Right lung (tissue), 5 donors: Measurements from ENCODE around the gene MYO7A. TPM values are rescaled to one million over a fixed set of nuclear protein-coding genes. Genes with fewer than 3 reads are reported as not detected.
"Not testable (repeated sequence)": the region's sequence is repeated elsewhere in the genome, so short reads cannot be mapped to it uniquely, and the experiment has no call there.

Experiments
- DNase-seq, 2 donors: peaks; one replicate each; pipeline ENCODE4 v3.0.0-alpha.2; 2013
- polyA plus RNA-seq, 5 donors: library from polyadenylated mRNA; unstranded; fragments of 120-200 nt; gene quantifications; one replicate each; pipeline versions ENCODE4 v1.2.1 to v1.2.3, GENCODE V29; 2013; ENCODE audit warnings: inconsistent platforms in 1 of 5, low replicate concordance in 1 of 5; ENCODE audit not compliant: insufficient read length in 5 of 5, insufficient read depth in 1 of 5

The MYO7A gene
- polyA plus RNA-seq, 5 donors: 4.4 to 6.3 (median 5.4) TPM

GRCh38 chr11:77092382-77092781, 35.7 kb upstream of the MYO7A start:
- no peak for DNase-seq

- DNase-seq: no peak
Measured at GRCh38 chr11:77093056-77093891, 34.8 kb upstream of the MYO7A start.

- no peak for DNase-seq
Measured at GRCh38 chr11:77093987-77094840, 33.8 kb upstream of the MYO7A start.

GRCh38 chr11:77094841-77095365, 33.1 kb upstream of the MYO7A start:
- no peak for DNase-seq

- DNase-seq: no peak
Measured at GRCh38 chr11:77095551-77096490, 32.2 kb upstream of the MYO7A start.

GRCh38 chr11:77096591-77097019, 31.4 kb upstream of the MYO7A start:
- no peak for DNase-seq

- DNase-seq: not testable (repeated sequence)
Measured at GRCh38 chr11:77097180-77097579, 30.9 kb upstream of the MYO7A start.

- no peak for DNase-seq
Measured at GRCh38 chr11:77100166-77101042, 27.6 kb upstream of the MYO7A start.

GRCh38 chr11:77101043-77101537, 27.0 kb upstream of the MYO7A start:
- no peak for DNase-seq

- DNase-seq: no peak
Measured at GRCh38 chr11:77102246-77103210, 25.5 kb upstream of the MYO7A start, which contains the start of gene OMP. OMP (plus strand) TSS chr11:77102840; CDS start chr11:77102840, 0 bp downstream.

- no peak for DNase-seq
Measured at GRCh38 chr11:77103319-77103718, 24.7 kb upstream of the MYO7A start.

- no peak for DNase-seq
Measured at GRCh38 chr11:77104727-77105126, 23.3 kb upstream of the MYO7A start.

GRCh38 chr11:77106321-77106720, 21.7 kb upstream of the MYO7A start:
- DNase-seq: no peak

GRCh38 chr11:77106759-77107158, 21.3 kb upstream of the MYO7A start:
- no peak for DNase-seq

GRCh38 chr11:77107950-77108349, 20.1 kb upstream of the MYO7A start:
- DNase-seq: no peak

GRCh38 chr11:77108436-77108835, 19.6 kb upstream of the MYO7A start:
- no peak for DNase-seq

- DNase-seq: no peak
Measured at GRCh38 chr11:77109236-77110019, 18.6 kb upstream of the MYO7A start.

GRCh38 chr11:77110836-77111235, 17.2 kb upstream of the MYO7A start:
- no peak for DNase-seq
